Embryonic facial prominence (tissue), 1 donor: Measurements from ENCODE around the gene RFNG.
"Not testable (repeated sequence)": the region's sequence is repeated elsewhere in the genome, so short reads cannot be mapped to it uniquely, and the experiment has no call there.

Experiments
- DNase-seq: peaks from one replicate; pipeline ENCODE4 v3.0.0-alpha.2; 2016; ENCODE audit errors: extremely low spot score

Gene RFNG

GRCh38 chr17:82042649-82043048, 9.0 kb downstream of the RFNG start:
- DNase-seq, result no peak

- DNase-seq, result no peak
These were observed 10.3 kb downstream of the RFNG start for GRCh38 chr17:82041144-82041814.

- no peak for DNase-seq
These were observed 11.8 kb downstream of the RFNG start for GRCh38 chr17:82039695-82040299.

- not testable (repeated sequence) for DNase-seq
These were observed 12.7 kb downstream of the RFNG start for GRCh38 chr17:82038796-82039409.

- no peak for DNase-seq
These were observed 13.8 kb downstream of the RFNG start for GRCh38 chr17:82037889-82038195.

- peak; percentile 75 for DNase-seq
These were observed 14.3 kb downstream of the RFNG start, which contains the start of gene DCXR for GRCh38 chr17:82037092-82037888. TSS of gene DCXR (minus strand) at chr17:82037697. CDS start at chr17:82037682, 15 bp downstream.

- DNase-seq, result no peak
These were observed 14.9 kb downstream of the RFNG start for GRCh38 chr17:82036634-82037091.

GRCh38 chr17:82035956-82036633, 15.5 kb downstream of the RFNG start:
- no peak for DNase-seq

GRCh38 chr17:82035488-82035887, 16.1 kb downstream of the RFNG start:
- no peak for DNase-seq

- DNase-seq, result no peak
These were observed 17.1 kb downstream of the RFNG start for GRCh38 chr17:82034371-82035011.

- no peak for DNase-seq
These were observed 18.1 kb downstream of the RFNG start for GRCh38 chr17:82033359-82034085.

GRCh38 chr17:82031885-82032627, 19.6 kb downstream of the RFNG start:
- no peak for DNase-seq

GRCh38 chr17:82031303-82031884, 20.2 kb downstream of the RFNG start, which contains the start of gene RAC3:
TSS of gene RAC3 (plus strand) at chr17:82031678. CDS start at chr17:82031762, 84 bp downstream.
- no peak for DNase-seq

GRCh38 chr17:82030470-82031302, 20.9 kb downstream of the RFNG start:
- DNase-seq, result no peak

GRCh38 chr17:82029990-82030469, 21.6 kb downstream of the RFNG start:
- DNase-seq, result no peak

GRCh38 chr17:82029391-82029790, 22.2 kb downstream of the RFNG start:
- no peak for DNase-seq

GRCh38 chr17:82028966-82029365, 22.6 kb downstream of the RFNG start:
- no peak for DNase-seq

- DNase-seq, result no peak
These were observed 23.4 kb downstream of the RFNG start for GRCh38 chr17:82028246-82028645.
